Measurements from ENCODE around the gene M1AP. TPM values are rescaled to one million over a fixed set of nuclear protein-coding genes. Genes with fewer than 3 reads are reported as not detected.

The M1AP gene
- total RNA-seq, 1 donor from 2014 or later: 0.77 TPM

GRCh38 chr2:74653985-74654882 lies 6.1 kb upstream of the M1AP start, which contains the start of gene SEMA4F:
Gene SEMA4F, plus strand, starts transcription at chr2:74654247. Its CDS starts 130 bp downstream, at chr2:74654377.
- peaks cover 12% of the 10 kb centered on the region for H3K4me1 Mint-ChIP-seq
- DNase-seq (ENCODE audit: low read depth, low spot score): peak; percentile 92
- no peak for TF ChIP-seq CTCF (conservative IDR thresholded peaks at IDR 0.05)
- H3K27me3 Mint-ChIP-seq (ENCODE audit: low read depth): peaks cover 24% of the 10 kb centered on the region
- H3K4me3 Mint-ChIP-seq: peak within 1 kb of the TSS; percentile 85
- no peak within 1 kb of the TSS for H3K27ac Mint-ChIP-seq (ENCODE audit: unreplicated experiment)
- H3K36me3 Mint-ChIP-seq (ENCODE audit: low read depth): no peaks in the 10 kb centered on the region
- no peaks in the 10 kb centered on the region for H3K9me3 Mint-ChIP-seq

GRCh38 chr2:74653589-74653984 lies 5.5 kb upstream of the M1AP start:
- no peak for TF ChIP-seq CTCF (conservative IDR thresholded peaks at IDR 0.05)
- Mint-ChIP-seq H3K4me1 (peaks cover 12% of the 10 kb centered on the region), H3K27ac (ENCODE audit: unreplicated experiment) (no peak overlapping the region), H3K4me3 (peak overlapping the region; percentile 85), H3K27me3 (ENCODE audit: low read depth) (peaks cover 31% of the 10 kb centered on the region), H3K9me3 (no peaks in the 10 kb centered on the region), H3K36me3 (ENCODE audit: low read depth) (no peaks in the 10 kb centered on the region)
- DNase-seq (ENCODE audit: low read depth, low spot score): no peak

- H3K27me3 Mint-ChIP-seq (ENCODE audit: low read depth): peaks cover 38% of the 10 kb centered on the region
- no peak overlapping the region for H3K4me3 Mint-ChIP-seq
- DNase-seq (ENCODE audit: low read depth, low spot score): no peak
- H3K4me1 Mint-ChIP-seq: peaks cover 4% of the 10 kb centered on the region
- no peaks in the 10 kb centered on the region for H3K36me3 Mint-ChIP-seq (ENCODE audit: low read depth)
- no peak overlapping the region for H3K27ac Mint-ChIP-seq (ENCODE audit: unreplicated experiment)
- no peak for TF ChIP-seq CTCF (conservative IDR thresholded peaks at IDR 0.05)
- no peaks in the 10 kb centered on the region for H3K9me3 Mint-ChIP-seq
Observed at GRCh38 chr2:74646834-74647482, 1.2 kb downstream of the M1AP start.

- TF ChIP-seq CTCF (conservative IDR thresholded peaks at IDR 0.05): no peak
- DNase-seq (ENCODE audit: low read depth, low spot score): no peak
- H3K4me1 Mint-ChIP-seq: peaks cover 4% of the 10 kb centered on the region
- H3K27me3 Mint-ChIP-seq (ENCODE audit: low read depth): peaks cover 38% of the 10 kb centered on the region
- no peaks in the 10 kb centered on the region for H3K9me3 Mint-ChIP-seq
- no peak overlapping the region for H3K4me3 Mint-ChIP-seq
- no peaks in the 10 kb centered on the region for H3K36me3 Mint-ChIP-seq (ENCODE audit: low read depth)
- H3K27ac Mint-ChIP-seq (ENCODE audit: unreplicated experiment): no peak overlapping the region
Observed at GRCh38 chr2:74646201-74646600, 1.9 kb downstream of the M1AP start.

- H3K4me1 Mint-ChIP-seq: peaks cover 4% of the 10 kb centered on the region
- no peak for TF ChIP-seq CTCF (conservative IDR thresholded peaks at IDR 0.05)
- H3K4me3 Mint-ChIP-seq: no peak overlapping the region
- peaks cover 34% of the 10 kb centered on the region for H3K27me3 Mint-ChIP-seq (ENCODE audit: low read depth)
- H3K36me3 Mint-ChIP-seq (ENCODE audit: low read depth): no peaks in the 10 kb centered on the region
- no peak for DNase-seq (ENCODE audit: low read depth, low spot score)
- H3K27ac Mint-ChIP-seq (ENCODE audit: unreplicated experiment): no peak overlapping the region
- no peaks in the 10 kb centered on the region for H3K9me3 Mint-ChIP-seq
Observed at GRCh38 chr2:74645344-74645743, 2.8 kb downstream of the M1AP start.

Measured in neural crest cell (in vitro differentiated cells).